Measurements from ENCODE around the gene CKM.

DNA sequence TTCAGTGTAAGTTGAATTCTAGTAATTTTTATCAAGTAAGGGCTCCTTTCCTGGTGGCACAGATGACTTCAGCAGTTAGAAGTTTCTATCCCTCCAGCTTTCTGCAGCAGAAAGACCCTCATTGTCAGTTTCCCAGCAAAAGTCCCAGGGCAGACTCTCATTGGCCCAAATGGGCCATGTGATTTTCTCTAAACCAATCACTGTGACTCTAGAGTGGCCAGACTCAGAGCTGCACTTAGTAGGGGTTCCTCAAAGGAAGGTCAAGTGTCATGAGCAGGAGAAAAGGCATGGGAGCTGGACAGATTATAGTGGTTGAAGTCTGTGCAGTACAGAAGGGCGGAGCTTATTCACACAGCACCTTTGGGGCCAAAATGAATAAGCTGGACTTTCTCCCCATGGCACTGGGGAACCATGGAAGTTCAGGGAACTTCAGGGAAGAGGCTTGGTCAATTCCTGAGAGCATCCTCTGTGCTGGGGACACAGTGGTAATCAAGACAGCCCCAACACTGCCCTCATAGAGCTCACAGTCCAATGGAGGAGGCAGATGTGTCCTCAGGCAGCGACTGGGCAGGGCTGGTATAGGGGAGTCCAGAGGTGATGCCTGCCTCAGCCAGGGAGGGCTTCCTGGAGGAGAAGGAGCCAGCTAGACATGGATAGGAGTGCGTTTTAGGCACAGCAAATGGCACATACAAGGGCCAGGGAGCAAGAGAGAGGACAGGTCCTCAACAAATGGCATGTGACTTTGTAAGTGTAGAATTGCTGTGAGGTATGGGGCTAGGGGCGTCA, 18.3 kb downstream of the CKM start:
- TF ChIP-seq, protein P1, sequence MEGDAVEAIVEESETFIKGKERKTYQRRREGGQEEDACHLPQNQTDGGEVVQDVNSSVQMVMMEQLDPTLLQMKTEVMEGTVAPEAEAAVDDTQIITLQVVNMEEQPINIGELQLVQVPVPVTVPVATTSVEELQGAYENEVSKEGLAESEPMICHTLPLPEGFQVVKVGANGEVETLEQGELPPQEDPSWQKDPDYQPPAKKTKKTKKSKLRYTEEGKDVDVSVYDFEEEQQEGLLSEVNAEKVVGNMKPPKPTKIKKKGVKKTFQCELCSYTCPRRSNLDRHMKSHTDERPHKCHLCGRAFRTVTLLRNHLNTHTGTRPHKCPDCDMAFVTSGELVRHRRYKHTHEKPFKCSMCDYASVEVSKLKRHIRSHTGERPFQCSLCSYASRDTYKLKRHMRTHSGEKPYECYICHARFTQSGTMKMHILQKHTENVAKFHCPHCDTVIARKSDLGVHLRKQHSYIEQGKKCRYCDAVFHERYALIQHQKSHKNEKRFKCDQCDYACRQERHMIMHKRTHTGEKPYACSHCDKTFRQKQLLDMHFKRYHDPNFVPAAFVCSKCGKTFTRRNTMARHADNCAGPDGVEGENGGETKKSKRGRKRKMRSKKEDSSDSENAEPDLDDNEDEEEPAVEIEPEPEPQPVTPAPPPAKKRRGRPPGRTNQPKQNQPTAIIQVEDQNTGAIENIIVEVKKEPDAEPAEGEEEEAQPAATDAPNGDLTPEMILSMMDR (conservative IDR thresholded peaks at IDR 0.05 in 1 of 2, IDR thresholded peaks at IDR 0.05 in 1 of 2; ENCODE audit: extremely low read depth in 1 of 2, insufficient read depth in 1 of 2, low read depth in 1 of 2, low read length in 2 of 2): no peak
- TF ChIP-seq EZH2 (IDR thresholded peaks at IDR 0.05; ENCODE audit: borderline replicate concordance, low read length): no peak
